Right renal cortex interstitium (tissue), 3 donors: ENCODE results near the gene RAPGEF5. TPM values are rescaled to one million over a fixed set of nuclear protein-coding genes. Genes with fewer than 3 reads are reported as not detected.

Experiments
- DNase-seq, 3 donors: peaks; one replicate each; pipeline ENCODE4 v3.0.0-alpha.2; 2013; ENCODE audit warnings: low read depth in 3 of 3, low spot score in 2 of 3
- polyA plus RNA-seq, 3 donors: library from polyadenylated mRNA; unstranded; fragments of 120-200 nt; gene quantifications; one replicate each; pipeline ENCODE4 v1.2.1, GENCODE V29; 2013; ENCODE audit not compliant: insufficient read length in 3 of 3

The RAPGEF5 gene
- polyA plus RNA-seq, 3 donors, result 37.3 to 42.1 (median 38.1) TPM

DNA sequence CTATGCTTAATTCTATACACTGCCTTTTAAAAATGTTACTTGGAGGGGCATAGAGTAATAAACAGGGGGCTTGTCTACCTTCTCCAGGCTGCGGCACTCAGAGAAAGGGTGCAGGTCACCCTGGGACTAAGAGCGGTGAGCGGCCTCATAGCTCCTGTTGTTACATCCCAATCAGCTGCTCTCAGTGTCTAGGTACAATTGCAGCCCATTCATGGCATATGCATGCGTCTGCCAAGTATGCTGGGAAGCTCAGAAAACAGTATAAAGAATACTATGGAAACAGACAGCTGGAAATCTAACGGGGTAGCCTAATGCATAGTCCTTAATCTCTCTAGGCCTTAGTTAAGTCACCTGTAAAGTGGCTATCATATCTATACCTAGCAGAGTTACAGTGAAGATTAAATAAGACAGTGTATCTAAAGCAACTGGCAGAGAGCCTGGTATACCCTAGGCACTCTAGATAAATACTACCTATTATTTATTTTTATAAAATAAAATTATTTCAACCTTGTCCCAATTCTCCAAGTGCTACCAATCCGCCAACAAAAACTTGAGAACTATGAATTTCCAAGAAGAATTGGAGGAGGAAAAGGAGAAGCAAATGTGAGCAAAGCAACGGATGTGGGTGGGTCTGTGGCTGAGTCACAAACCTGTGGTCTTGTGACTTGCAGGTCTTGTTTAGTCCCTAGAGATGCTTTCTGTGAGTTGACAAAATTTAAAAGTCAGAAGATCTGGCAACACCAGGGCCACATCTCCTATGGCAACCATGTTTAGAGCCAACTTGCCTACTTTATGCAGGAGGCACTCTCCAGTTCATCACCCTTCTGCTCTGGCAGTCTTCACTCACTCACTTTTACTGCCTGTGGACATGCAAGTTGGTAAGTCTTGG is 183.0 kb downstream of the RAPGEF5 start:
- DNase-seq, result no peak

DNA sequence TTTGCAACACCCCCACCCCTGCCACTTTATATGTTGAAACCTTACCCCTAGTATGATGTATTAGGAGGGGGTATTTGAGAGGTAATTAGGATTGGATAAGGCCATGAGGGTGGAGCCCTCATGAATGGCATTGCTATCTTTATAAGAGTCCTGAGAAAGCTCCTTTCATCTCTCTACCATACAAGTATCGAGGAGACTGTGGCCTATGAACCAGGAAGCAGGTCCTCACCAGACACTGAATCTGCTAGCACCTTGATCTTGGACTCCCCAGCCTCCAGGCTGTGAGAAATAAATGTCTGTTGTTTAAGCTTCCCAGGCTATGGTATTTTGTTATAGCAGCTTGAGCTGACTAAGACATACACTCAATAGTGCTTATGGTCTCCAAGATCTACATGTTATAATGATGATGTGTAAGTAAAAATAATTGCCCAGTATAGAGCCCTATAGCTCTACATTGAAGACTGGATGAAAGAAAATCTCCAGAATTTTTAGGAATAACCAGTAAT is 188.8 kb downstream of the RAPGEF5 start:
- DNase-seq, result no peak

DNA sequence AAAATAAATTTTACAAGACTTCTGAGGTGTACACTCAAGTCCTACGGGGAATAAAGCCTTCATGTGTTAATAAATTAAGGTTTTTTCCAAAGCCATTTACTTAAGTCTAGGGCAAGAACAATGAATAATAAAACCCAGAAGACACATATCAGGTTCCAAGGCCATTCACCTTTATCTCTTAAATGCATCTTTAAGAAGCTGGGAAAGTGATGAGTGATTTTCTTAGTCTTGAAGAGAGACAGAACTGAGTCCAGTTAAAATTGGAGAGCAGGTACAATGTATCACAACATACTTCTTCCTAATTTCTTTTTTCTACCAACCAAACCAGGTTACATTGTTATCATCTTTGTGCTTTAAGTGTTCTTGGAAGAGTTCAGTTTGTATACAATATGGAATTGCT is 189.5 kb downstream of the RAPGEF5 start:
- no peak for DNase-seq

DNA sequence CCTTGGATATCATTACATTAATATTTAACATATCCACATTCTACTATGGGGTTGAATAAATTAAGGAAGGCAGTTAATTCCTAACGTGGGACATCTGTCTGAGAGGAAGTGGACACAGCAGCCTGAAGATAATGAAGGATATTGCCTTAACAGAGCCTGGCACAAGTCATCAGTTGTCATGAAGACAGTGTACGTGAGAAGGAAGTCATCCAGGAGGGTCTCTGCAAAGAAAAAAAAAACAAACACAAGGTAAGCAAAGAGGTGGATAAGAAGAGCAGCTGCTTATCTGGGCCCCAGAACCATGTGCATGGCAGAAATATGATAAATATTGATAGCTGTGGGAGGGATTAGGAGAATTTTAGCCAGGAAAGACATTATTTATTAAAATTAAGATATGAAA is 190.0 kb downstream of the RAPGEF5 start:
- DNase-seq, result no peak

DNA sequence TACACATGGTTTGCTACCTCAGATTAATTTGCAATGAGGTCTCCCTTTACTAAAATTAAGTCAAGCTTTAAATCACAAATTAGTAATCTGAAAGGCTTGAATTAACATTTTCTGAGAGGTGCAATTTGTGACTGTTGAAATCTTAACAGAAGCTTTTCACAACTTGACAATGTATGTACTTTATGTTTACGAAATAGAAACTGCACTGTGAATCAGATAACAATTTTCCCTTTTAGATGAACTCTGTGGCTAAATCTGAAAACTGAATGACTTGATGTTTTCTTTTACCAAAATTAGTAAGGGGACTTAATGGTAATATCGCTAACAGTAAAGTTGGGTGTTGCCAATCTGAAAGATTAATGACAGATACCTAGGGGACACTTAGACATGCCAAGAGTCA is 197.6 kb downstream of the RAPGEF5 start:
- DNase-seq, result no peak

DNA sequence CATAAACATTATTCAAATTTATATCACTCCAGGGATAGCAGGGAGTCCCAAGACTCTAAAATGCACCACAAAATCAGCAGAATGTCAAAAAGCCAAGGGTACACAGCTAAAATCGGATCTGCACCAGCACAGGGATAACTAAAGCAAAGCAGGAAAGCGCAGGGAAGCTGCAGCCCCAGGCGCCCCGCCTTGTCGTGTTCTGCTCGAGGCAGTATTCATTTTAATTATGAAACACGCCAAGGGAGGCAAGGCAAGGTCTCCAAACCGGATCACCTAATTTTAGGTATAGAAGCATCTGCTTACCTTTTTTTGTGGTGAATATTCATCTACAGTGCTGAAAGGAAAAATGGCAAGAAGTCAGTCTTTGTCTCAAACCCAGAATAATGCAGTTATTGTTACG is 199.4 kb downstream of the RAPGEF5 start:
- no peak for DNase-seq

DNA sequence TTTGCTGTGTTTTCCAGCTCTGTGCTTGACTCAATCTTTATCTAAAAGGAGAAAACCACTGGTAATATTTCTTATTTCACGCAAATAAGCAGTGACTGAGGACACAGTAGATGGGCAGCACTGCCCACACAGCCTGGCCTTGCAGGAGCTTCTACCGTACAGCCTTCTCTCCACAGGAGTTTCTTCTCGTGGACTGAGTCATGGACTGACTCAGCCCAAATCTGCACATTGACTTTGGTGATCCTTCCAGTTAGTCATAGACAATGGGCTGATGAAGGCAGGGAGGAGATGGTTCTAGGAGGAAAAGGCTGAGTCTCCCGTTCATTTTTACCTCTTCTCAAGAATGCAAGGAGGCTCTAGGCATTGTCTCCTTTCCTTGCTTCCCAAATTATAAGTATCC is 200.7 kb downstream of the RAPGEF5 start:
- DNase-seq, result no peak

DNA sequence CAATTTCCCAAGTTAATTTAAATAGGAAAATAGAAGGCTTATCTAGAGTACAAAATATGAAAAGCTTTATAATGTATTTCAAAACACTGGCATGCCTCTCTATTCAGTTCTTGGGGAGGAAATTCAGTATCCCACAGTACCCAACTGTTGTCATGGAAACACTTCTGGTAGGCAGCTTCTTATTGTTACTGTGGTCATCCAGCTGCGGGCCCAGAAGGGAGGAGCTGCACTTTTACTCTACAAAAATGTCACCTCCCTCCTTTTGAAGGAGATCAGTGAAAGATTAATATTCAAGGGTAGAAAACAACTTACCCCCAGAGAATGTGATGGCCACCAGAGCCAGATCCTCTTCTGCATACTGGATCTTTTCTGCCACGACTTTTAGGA is 202.8 kb downstream of the RAPGEF5 start:
- DNase-seq, result no peak

DNA sequence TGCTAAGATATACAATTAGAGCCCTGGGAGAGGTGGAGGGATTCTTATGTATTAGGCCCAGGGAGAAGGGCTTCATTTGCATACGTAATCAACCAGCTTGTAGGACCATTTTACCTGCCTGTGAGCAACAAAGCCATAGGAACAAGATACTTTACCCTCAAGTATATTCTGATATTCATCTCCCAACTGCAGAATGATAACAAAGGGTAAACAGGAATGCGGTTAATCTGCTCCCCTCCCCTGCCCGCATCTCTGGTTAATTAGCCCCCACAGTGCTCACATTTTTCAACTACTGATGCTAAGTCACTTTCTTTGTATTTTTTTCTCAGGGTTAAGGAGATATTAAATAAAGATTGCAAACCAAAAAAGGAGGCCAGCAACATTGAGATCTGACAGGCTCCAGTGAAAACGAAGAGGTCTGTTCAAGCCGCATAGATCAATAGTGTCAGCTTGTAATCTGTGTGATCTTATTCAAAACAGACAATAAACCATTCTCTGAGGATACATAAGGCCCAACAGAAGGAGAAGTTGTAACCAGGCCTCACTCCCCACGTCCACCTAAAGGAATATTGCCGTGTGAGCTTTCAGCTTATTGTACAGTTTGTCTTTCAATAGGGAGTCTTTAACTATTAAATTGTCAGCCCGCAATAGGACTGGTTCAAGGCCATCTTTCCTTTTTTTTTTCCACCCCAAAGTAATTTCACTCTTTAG is 203.4 kb downstream of the RAPGEF5 start:
- no peak for DNase-seq

DNA sequence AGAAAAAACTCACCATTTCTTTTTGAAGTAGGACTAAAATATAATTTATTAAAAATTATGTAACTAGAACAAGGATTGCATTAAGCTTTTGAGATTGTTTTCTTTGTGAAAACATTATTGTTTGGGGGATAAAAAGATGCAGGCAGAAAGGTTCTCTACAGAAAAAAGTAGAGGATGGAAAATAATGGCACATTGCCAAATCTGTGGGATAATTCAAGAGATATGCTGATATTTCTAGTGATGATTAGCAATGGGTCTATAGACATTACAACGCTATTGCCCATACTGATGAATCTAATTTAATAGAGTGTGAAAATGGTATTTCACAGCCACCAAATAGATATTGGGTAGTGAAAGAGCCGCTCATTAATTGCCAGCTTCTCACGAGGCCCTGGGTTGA is 204.3 kb downstream of the RAPGEF5 start:
- DNase-seq, result no peak

DNA sequence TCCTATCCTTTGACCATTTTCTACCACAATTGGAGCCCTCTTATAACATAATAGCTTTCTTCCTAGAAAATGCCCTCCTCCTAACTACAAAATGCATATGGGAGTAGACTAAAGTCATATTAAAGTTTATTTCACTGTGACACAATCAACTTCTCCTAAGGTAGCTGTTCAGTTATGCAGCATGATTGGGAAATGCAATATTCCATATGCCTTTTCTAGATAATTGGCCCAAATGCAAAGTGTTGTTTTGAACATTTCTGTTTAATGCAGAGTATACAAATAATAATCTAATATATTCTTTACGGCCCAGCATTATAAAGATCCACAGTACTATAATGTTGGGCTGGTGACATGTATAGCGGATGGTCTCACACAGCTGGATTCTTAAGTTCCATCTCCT is 205.1 kb downstream of the RAPGEF5 start:
- no peak for DNase-seq

DNA sequence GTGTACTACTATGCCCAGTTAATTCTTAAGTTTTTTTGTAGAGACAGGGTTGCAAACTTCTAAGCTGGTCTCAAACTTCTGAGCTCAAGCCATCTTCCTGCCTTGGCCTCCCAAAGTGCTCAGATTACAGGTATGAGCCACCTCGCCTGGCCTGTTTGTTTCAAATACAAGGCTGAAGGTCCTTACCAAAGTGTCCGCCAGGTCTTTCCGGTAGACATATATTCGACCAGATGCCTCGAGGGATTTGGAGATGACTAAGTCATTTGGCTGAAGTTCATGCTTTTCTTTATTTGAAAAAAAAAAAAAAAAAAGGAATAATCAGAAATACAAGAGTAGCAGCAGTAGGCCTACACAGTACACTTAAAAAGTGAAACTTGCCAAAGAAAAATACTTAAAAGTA is 206.7 kb downstream of the RAPGEF5 start:
- no peak for DNase-seq

DNA sequence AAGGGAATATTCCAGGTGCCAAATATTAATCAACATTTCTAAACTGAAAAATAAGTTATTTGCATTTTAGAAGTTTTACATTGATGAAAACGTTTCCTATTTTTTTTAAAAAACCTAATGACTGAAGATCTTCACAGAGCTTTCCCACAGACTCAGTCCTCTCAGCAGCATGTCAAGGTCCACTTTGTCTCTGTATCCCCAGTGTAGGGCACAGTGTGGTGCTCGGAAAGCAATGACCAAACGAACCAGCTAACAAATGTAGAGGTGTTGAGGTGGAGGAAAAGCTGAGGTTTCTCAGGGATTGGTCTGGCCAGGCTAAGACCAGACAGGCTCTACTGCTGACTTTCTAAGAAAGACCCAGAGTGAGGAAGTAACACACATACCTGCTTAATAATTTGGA is 209.1 kb downstream of the RAPGEF5 start:
- DNase-seq, result no peak

DNA sequence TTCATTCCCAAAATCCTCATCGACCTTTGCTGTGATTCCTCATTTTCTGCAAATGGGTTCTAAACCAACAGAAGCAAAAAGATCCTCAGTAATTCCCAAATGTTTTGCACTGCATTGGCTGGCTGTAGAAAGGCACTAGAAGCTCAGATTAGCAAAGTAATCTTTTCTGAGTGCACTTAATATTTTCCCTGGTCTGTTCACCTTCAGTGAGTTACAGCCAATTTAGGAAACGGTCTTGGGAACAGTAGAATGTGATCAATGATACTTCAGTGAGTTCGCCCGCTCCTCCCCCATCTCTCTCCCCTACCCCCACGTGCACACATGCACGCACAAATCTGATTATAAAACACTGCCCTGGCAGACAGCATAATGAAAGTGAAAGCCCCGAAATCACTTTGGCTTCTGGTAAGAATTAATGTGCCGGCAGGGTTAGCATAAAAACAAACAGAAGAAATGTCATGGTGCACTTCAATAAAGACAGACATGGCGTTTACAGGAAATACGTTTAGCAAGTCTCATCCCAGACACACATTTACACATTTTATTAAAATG is 209.9 kb downstream of the RAPGEF5 start:
- no peak for DNase-seq

DNA sequence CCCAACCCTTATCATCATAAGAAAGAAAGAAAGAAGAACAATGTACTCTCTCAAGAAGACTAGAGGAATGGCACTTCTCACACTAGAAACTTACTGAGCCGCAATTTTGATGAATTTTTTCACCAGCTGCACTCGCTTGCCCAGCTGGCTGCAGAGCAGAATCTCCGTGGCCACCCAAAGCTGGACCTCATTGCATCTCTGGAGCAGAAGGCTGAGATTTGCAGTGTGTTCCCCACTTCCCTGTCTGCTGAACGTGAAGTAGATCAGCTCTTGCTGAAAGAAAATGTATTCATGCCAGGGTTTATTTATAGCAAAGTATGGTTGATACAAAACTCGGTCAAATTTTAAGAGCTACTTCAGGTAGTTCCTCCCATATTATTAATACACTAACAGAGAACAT is 212.0 kb downstream of the RAPGEF5 start:
- DNase-seq, result no peak

DNA sequence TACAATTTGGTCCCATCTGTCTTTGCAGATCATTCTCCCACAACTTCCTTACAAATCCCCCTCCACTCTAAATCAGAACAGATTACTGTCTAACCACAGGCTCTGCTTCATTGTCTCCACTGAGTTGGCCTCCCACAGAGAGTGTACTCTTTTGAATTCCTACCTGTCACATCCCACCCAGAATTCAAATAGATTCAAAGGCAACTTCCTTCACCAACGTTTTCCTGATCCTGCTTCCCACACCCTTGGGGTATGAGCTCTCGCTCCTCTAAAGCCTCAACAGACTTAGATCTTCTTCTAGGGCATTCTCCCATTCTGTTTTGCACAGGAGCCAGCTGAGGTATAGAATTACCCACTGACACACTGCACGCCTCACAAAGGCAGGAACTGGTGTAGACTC is 213.5 kb downstream of the RAPGEF5 start:
- DNase-seq, result no peak

DNA sequence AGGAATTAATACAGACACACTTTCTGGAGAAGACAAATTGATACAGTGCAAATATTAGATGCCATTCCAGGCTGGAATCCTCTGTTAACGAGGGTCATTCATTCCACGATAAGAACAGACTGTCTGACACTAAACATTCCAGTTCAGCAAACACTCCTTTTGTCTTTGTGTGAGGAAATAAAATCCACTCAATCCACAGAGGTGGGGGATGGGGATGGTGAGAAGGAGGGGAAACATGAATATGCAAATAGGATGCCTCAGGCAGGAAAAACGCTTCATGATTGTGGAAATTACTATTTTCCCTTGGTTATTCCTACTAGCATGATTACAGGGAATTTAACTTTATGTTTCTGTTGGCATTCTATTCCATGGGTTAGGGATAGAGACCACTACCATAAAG is 214.4 kb downstream of the RAPGEF5 start:
- DNase-seq, result no peak

DNA sequence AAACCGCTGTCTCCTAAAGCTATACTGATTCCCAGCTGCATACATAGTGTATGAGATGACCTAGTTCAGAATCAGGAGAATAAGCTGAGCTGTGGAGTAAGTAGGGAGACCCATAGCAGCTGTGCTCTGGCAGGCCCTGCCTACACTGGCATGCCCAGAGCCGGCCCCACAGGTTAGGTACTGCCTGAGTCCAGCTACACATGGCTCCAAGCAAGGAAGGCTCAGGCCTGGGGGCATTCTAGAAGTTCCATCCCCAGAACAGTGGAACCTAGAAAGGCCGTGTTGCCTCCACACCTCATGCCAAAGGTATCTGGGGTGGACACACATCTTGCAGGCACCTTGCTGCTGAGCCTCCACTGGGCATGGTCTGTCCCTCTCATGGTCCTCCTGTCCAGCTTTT is 215.6 kb downstream of the RAPGEF5 start:
- no peak for DNase-seq

DNA sequence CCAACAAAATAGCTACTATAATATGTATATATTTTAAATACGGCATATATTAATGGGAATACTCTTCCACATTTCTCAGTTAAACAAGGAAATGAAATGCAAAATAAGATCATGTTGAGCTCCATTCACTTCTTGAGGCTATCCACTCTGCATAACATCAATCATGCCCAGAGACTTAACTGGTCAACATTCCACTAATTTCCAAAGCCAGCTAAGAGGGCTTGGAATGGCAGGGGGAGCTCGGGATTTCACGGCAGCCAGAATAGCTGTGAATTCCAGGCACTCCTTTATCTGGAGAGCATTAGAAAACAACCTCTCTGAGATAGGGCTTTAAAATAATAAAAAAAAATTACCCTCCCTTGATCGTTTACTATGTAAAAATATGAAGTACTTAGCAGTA is 216.4 kb downstream of the RAPGEF5 start:
- DNase-seq, result no peak

DNA sequence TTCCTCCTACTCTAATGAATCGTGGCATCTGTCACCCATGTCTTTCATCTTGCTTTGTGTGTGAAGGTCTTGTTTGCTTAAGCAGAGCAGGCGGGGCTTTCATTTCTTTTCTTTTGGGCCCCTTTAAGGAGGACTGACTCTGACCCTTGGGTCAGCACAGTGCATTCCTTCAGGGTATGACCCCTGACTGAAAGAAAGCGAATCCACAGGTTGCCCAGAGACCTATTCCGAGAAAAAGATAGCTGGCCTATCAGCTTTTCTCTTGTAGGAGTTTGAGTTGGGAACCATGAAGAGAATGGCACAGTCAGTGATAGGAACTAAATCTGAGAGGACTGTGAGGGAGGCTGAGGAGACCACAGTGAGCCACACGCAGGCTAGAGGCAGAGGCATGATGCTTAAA is 218.1 kb downstream of the RAPGEF5 start:
- no peak for DNase-seq

DNA sequence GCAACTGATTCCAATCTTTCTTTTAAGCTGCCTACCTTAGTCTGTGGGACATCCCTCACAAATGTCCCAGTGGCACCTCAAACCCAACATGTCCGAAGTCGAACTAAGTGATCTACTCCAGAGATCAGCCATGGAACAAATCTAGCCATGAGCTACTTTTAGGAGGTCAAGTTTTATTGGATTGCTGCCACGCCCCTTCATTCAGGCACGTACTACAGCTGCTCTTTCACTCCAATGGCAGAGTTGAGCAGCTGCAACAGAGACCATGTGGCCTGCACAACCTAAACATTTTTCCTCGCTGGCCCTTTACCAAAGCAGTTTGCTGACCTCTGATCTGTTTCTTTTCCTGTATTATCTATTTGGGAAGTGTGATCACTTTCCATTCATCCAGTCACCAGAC is 218.8 kb downstream of the RAPGEF5 start:
- DNase-seq, result no peak

DNA sequence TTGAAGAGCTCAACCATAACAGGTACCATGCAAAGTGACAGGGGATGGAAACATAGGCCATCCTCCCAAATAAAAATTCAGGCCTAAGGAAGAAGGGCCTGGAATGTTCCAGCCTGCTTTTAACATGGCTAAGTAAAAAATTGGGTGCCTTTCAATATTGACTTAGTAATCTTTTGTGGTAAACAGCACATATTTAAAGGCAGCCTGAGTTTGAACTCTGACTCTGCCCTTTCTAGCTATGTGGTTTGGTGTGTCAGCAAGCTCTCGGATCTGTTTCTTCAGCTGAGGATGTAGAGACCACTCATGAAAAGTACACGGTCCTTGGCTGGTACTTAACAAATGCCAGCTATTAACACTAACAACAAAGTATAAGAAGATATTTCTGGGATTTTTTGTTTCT is 219.5 kb downstream of the RAPGEF5 start:
- DNase-seq, result no peak
